IPS DF 19.7 (cell line): ENCODE results near the gene FDX1.
A peak's percentile ranks its signal among the peaks of the same experiment; 100 is the strongest.

Source experiments
- DNase-seq: peaks from one replicate; pipeline ENCODE4 v3.0.0-alpha.2; 2013; ENCODE audit warnings: low read depth, low spot score

Gene FDX1

GRCh38 chr11:110467556-110467955, 37.8 kb downstream of the FDX1 start:
- no peak for DNase-seq

- DNase-seq = no peak
Measured at GRCh38 chr11:110468121-110468520, 38.4 kb downstream of the FDX1 start.

- DNase-seq = no peak
Measured at GRCh38 chr11:110469127-110469526, 39.4 kb downstream of the FDX1 start.

- no peak for DNase-seq
Measured at GRCh38 chr11:110470716-110471115, 41.0 kb downstream of the FDX1 start.

GRCh38 chr11:110471371-110471770, 41.6 kb downstream of the FDX1 start:
- no peak for DNase-seq

- no peak for DNase-seq
Measured at GRCh38 chr11:110472858-110473257, 43.1 kb downstream of the FDX1 start.

GRCh38 chr11:110473706-110474105, 44.0 kb downstream of the FDX1 start:
- no peak for DNase-seq

GRCh38 chr11:110474578-110474977, 44.8 kb downstream of the FDX1 start:
- no peak for DNase-seq

GRCh38 chr11:110475671-110476070, 45.9 kb downstream of the FDX1 start:
- no peak for DNase-seq

GRCh38 chr11:110478410-110478809, 48.7 kb downstream of the FDX1 start:
- DNase-seq = peak; percentile 28

GRCh38 chr11:110479108-110480101, 49.7 kb downstream of the FDX1 start:
- no peak for DNase-seq

- no peak for DNase-seq
Measured at GRCh38 chr11:110481523-110481922, 51.8 kb downstream of the FDX1 start.

GRCh38 chr11:110486156-110486555, 56.4 kb downstream of the FDX1 start:
- DNase-seq = no peak

GRCh38 chr11:110488446-110488845, 58.7 kb downstream of the FDX1 start:
- DNase-seq = no peak

- DNase-seq = no peak
Measured at GRCh38 chr11:110490886-110491285, 61.1 kb downstream of the FDX1 start.

- no peak for DNase-seq
Measured at GRCh38 chr11:110491577-110492320, 62.0 kb downstream of the FDX1 start.

GRCh38 chr11:110492321-110492685, 62.6 kb downstream of the FDX1 start:
- no peak for DNase-seq

- no peak for DNase-seq
Measured at GRCh38 chr11:110493346-110493745, 63.6 kb downstream of the FDX1 start.

- DNase-seq = no peak
Measured at GRCh38 chr11:110497231-110497978, 67.7 kb downstream of the FDX1 start.

GRCh38 chr11:110501428-110501827, 71.7 kb downstream of the FDX1 start:
- no peak for DNase-seq

- no peak for DNase-seq
Measured at GRCh38 chr11:110505528-110506284, 76.0 kb downstream of the FDX1 start.
